ENCODE results near the gene ADORA2B. TPM values are rescaled to one million over a fixed set of nuclear protein-coding genes. Genes with fewer than 3 reads are reported as not detected.
"Not testable (repeated sequence)": the region's sequence is repeated elsewhere in the genome, so short reads cannot be mapped to it uniquely, and the experiment has no call there.

The ADORA2B gene
- total RNA-seq, 2 experiments from 2014 or later: 7.0 to 7.1 TPM

- no peak overlapping the region for H3K27ac Mint-ChIP-seq
Observed at GRCh38 chr17:15977894-15978293, 33.0 kb downstream of the ADORA2B start.

GRCh38 chr17:15978606-15979005 is 33.7 kb downstream of the ADORA2B start:
- DNase-seq: no peak
- Mint-ChIP-seq H3K27ac (no peak overlapping the region), H3K36me3 (peaks cover 41% of the 10 kb centered on the region), H3K4me3 (no peak overlapping the region), H3K9me3 (peaks cover 2% of the 10 kb centered on the region), H3K27me3 (no peaks in the 10 kb centered on the region), H3K4me1 (peaks cover 26% of the 10 kb centered on the region)

More at GRCh38 chr17:15977894-15978293, 33.0 kb downstream of the ADORA2B start:
- no peak for DNase-seq
- peaks cover 39% of the 10 kb centered on the region for H3K36me3 Mint-ChIP-seq
- peaks cover 2% of the 10 kb centered on the region for H3K9me3 Mint-ChIP-seq
- peaks cover 29% of the 10 kb centered on the region for H3K4me1 Mint-ChIP-seq
- no peak overlapping the region for H3K4me3 Mint-ChIP-seq
- no peaks in the 10 kb centered on the region for H3K27me3 Mint-ChIP-seq

DNA sequence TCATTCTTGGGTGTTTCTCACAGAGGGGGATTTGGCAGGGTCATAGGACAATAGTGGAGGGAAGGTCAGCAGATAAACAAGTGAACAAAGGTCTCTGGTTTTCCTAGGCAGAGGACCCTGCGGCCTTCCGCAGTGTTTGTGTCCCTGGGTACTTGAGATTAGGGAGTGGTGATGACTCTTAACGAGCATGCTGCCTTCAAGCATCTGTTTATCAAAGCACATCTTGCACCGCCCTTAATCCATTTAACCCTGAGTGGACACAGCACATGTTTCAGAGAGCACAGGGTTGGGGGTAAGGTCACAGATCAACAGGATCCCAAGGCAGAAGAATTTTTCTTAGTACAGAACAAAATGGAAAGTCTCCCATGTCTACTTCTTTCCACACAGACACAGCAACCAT is 34.1 kb downstream of the ADORA2B start:
- DNase-seq, H3K9me3 Mint-ChIP-seq, H3K27ac Mint-ChIP-seq, H3K27me3 Mint-ChIP-seq, H3K4me3 Mint-ChIP-seq: not testable (repeated sequence)
- H3K4me1 Mint-ChIP-seq: peaks cover 26% of the 10 kb centered on the region
- peaks cover 45% of the 10 kb centered on the region for H3K36me3 Mint-ChIP-seq

DNA sequence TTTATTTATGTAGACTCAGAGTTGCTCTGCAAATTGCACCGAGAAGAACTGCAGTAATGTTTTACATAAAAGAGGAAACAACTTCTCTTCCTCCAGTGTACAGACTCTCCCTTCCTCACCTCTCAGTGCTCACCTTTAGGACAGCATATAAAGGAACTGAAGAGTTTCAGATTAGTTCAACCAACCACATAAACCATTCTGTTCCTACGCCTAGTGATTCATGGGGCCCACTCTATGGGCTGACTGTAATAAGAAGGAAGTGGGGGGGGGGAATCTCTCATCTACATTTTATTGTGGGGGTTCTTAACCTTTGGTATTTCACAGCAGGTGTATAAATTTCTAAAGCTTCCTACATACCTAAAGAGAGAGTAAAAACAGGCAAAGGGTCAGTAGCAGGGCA is 36.3 kb downstream of the ADORA2B start:
- DNase-seq: peak; percentile 39
- no peaks in the 10 kb centered on the region for H3K27me3 Mint-ChIP-seq
- peak overlapping the region; percentile 14 for H3K4me3 Mint-ChIP-seq
- H3K36me3 Mint-ChIP-seq: peaks cover 45% of the 10 kb centered on the region
- H3K4me1 Mint-ChIP-seq: peaks cover 24% of the 10 kb centered on the region
- H3K27ac Mint-ChIP-seq: peak overlapping the region; percentile 72
- peaks cover 2% of the 10 kb centered on the region for H3K9me3 Mint-ChIP-seq

DNA sequence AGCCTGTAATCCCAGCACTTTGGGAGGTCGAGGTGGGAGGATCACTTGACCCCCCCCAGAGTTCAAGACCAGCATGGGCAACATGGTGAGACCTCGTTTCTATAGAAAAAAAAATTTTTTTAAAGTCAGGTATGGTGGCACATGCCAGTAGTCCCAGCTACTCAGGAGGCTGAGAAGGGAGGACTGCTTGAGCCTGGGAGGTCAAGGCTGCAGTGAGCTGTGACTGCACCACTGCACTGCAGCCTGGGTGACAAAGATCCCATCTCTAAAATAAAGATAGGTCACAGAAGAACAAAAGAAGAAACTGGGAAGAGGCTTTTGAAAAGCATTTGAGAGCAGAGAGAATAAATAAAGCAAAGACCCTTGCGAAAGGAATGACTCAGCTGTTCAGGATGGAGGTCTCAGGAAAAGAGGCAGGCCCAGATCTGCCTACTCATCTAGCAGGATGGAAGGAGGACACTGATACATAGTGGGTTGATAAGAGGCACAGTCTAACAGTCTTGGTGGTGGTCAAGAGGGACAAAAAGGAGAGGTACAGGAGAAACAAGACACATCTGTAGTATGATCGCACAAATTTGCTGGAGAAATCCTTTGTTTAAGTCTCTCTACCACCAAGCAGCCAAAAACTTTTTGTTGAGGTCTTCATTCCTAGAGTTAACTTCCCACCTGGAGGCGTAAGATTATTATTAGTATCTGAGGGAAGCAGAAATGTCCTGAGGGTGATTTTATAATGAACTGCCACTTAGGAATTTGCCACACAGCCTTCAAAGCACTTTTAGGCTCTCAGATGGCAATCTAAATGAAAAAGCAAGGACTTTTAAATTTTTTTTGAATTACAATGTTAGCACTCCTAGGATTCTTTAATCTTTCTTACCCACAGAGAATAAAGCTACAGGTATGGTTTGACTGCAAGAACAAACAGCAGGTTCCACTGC is 37.0 kb downstream of the ADORA2B start:
- Mint-ChIP-seq H3K27ac (peak overlapping the region; percentile 72), H3K9me3 (peaks cover 2% of the 10 kb centered on the region), H3K27me3 (no peaks in the 10 kb centered on the region), H3K36me3 (peaks cover 43% of the 10 kb centered on the region), H3K4me1 (peaks cover 24% of the 10 kb centered on the region), H3K4me3 (peak overlapping the region; percentile 14)
- no peak for DNase-seq

DNA sequence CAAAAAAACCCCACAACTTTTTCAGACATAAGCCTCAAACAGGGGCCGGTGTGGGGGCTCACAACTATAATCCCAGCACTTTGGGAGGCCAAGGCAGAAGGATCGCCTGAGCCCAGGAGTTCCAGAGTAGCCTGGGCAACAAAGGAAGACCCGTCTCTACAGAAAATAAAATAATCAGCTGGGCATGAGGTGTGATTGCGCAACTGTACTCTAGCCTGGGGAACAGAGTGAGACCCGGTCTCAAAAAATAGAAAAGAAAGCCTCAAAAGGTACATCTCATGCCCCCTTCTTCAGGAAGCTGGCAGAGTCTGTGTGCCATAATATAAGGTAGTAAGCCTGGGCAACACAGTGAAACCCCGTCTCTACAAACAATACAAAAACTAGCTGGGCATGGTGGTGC is 51.4 kb downstream of the ADORA2B start:
- Mint-ChIP-seq H3K27ac (no peak overlapping the region), H3K4me3 (no peak overlapping the region), H3K4me1 (peaks cover 11% of the 10 kb centered on the region), H3K36me3 (peaks cover 18% of the 10 kb centered on the region), H3K27me3 (no peaks in the 10 kb centered on the region), H3K9me3 (no peaks in the 10 kb centered on the region)
- no peak for DNase-seq

DNA sequence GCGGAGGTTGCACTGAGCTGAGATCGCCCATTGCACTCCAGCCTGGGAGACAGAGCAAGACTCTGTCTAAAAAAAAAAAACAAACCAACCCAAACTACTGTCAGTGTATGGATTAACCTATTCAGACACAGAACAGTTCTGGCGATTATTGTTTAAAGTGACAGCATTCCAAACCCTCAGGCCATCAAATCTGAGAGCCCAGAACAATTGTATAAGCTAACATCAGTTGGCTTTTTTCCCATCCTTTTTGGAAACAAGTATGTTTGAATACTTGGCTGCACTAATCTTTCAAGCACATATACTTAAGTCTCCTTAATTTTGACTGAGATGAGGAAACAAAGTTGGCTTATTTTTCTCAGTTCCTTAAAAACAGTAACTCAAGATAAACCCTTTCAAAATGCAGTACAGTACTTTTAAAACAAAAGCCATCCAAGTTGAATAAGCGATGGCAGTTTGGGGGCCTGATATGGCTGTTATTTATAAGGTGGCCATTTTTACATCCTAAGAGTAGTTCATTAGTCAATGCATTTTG is 53.2 kb downstream of the ADORA2B start:
- H3K4me3 Mint-ChIP-seq: no peak overlapping the region
- H3K36me3 Mint-ChIP-seq: peaks cover 36% of the 10 kb centered on the region
- peaks cover 4% of the 10 kb centered on the region for H3K9me3 Mint-ChIP-seq
- peak overlapping the region; percentile 98 for H3K27ac Mint-ChIP-seq
- no peaks in the 10 kb centered on the region for H3K27me3 Mint-ChIP-seq
- DNase-seq: no peak
- H3K4me1 Mint-ChIP-seq: peaks cover 24% of the 10 kb centered on the region

DNA sequence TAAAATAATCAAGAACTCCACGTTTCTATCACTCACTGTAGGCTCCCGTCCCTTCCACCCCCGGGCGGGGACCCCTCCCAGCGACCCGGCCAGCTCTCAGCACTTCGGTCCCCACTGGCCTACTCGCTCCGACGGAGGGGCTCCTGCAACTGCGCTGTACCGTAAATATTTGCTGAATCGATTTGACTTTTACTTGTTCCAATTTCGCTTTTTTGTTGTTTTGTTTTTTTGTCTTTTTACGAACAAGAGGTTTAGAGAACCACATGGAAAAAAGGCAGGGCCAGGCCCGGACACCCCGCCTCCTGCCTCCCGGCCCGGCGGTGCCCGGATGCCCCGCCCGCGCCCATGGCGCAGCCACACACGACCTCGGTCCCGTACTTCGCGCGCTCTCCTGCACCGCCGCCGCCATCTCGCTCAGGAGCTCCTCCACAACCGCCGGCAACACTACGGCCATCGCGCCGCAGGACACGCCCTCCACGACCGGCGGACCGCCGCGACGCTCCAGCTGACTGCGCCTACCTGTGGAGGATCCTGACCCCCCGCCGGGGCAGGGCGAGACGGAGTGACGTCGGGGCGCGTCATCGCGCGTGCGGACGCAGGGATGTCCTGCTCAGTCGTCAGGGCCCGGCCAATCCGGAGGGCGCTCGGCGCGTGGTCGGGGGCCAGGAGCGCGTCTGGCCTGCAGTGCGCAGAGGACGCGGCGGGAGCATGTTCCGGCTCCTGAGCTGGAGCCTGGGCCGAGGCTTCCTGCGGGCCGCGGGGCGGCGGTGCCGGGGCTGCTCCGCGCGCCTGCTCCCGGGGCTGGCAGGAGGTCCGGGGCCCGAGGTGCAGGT is 54.4 kb downstream of the ADORA2B start, which contains the start of the genes TTC19 and ZSWIM7:
Gene TTC19, plus strand, starts transcription at position 684 of the 833 bp plus-strand sequence. Its CDS starts 25 bp downstream, at position 709.
Gene ZSWIM7, minus strand, starts transcription at position 564 of the 833 bp plus-strand sequence. Its CDS starts 110 bp downstream, at position 454.
- H3K27me3 Mint-ChIP-seq: no peaks in the 10 kb centered on the region
- peak within 1 kb of the TSS; percentile 98 for H3K27ac Mint-ChIP-seq
- DNase-seq: peak; percentile 97
- H3K9me3 Mint-ChIP-seq: peaks cover 4% of the 10 kb centered on the region
- peak within 1 kb of the TSS; percentile 98 for H3K4me3 Mint-ChIP-seq
- H3K36me3 Mint-ChIP-seq: peaks cover 44% of the 10 kb centered on the region
- peaks cover 30% of the 10 kb centered on the region for H3K4me1 Mint-ChIP-seq

DNA sequence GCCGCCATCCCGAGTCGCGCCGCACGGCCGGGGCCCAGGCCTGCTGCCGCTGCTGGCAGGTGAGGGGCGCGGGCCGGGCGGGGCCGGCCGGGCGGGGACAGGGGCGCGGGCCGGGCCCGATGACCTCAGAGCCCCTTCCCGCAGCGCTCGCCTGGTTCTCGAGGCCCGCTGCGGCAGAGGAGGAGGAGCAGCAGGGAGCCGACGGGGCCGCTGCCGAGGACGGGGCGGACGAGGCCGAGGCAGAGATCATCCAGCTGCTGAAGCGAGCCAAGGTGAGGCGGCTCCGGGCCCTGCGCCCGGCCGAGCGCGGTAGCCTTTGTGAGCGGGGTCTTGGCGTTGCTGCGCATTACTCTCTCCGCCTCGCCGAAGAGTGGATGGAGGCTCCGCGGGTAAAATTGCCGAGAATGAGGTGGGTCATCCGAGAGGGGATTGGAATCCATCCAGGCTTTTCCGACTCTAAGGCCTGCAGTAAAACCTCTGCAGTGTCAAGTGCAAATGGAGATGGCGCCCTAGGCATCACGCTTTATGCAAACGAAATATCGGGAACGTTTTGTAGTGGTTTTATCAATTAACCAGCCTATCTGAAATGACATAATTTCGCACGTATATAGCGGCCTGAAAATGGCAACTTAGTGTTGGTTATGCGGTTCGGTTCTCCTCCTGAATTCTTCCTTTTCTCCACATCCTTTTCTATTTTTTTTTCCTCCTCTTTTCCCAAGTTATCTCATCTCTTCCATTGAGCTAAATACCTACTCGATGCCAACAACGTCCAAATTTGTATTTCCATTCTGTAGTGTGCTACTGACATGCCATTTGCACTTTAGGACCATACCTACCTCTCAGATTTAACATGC is 55.3 kb downstream of the ADORA2B start:
- Mint-ChIP-seq H3K27me3 (no peaks in the 10 kb centered on the region), H3K4me3 (peak overlapping the region; percentile 90), H3K36me3 (peaks cover 52% of the 10 kb centered on the region), H3K4me1 (peaks cover 33% of the 10 kb centered on the region), H3K27ac (peak overlapping the region; percentile 88), H3K9me3 (peaks cover 4% of the 10 kb centered on the region)
- DNase-seq: no peak

- peak overlapping the region; percentile 88 for H3K27ac Mint-ChIP-seq
- H3K9me3 Mint-ChIP-seq: peaks cover 4% of the 10 kb centered on the region
- H3K27me3 Mint-ChIP-seq: no peaks in the 10 kb centered on the region
- H3K4me3 Mint-ChIP-seq: peak overlapping the region; percentile 90
- no peak for DNase-seq
- peaks cover 58% of the 10 kb centered on the region for H3K36me3 Mint-ChIP-seq
- H3K4me1 Mint-ChIP-seq: peaks cover 37% of the 10 kb centered on the region
Observed at GRCh38 chr17:16001226-16001897, 56.4 kb downstream of the ADORA2B start.

DNA sequence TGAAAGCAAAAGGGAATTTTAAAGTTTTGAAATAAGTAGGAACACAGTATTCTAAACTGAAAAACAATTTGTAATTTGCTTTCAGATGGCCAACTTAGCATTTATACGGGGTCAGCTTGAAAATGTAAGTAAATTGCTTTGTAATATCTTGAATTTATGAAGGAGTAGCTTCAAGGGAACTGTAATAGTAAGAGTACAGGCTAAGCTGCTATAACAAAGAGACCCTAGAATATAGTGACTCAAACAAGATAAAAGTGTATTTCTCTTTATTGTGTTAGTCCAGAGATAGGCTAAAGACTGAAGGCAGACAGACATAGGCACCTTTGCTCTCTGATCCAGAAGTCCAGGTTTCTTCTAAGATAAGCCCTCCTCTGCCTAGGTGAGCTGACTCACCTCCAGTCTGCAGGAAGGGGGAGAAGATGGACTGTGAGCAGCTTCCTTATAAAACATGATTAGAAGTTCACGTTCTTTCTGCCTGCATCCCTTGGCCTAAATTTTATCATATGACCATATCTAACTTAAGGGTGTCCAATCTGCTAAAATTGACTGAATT is 57.9 kb downstream of the ADORA2B start:
- peaks cover 63% of the 10 kb centered on the region for H3K36me3 Mint-ChIP-seq
- H3K27me3 Mint-ChIP-seq: no peaks in the 10 kb centered on the region
- H3K27ac Mint-ChIP-seq: no peak overlapping the region
- H3K4me3 Mint-ChIP-seq: no peak overlapping the region
- DNase-seq: no peak
- peaks cover 4% of the 10 kb centered on the region for H3K9me3 Mint-ChIP-seq
- peaks cover 39% of the 10 kb centered on the region for H3K4me1 Mint-ChIP-seq

DNA sequence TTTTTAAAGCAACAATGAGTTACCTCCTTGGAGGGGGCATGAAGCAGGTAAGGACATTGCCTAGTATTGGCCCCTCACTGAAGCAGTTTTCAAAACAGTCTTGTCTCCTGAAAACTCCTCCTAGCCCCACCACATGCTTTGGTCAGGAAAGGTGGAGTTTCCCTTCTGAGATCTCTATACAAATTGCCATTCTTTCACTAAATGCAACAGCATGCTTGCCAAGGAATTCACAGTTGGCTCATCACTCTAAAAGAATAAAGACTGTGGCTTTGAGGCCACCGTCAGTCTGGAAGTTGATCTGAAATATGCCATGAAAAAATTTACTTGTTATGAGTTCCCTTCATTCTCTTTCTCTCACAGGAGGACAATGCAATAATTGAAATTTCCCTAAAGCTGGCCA is 58.9 kb downstream of the ADORA2B start:
- H3K4me3 Mint-ChIP-seq: no peak overlapping the region
- H3K9me3 Mint-ChIP-seq: peaks cover 4% of the 10 kb centered on the region
- no peaks in the 10 kb centered on the region for H3K27me3 Mint-ChIP-seq
- DNase-seq: no peak
- H3K36me3 Mint-ChIP-seq: peaks cover 74% of the 10 kb centered on the region
- H3K4me1 Mint-ChIP-seq: peaks cover 46% of the 10 kb centered on the region
- no peak overlapping the region for H3K27ac Mint-ChIP-seq

DNA sequence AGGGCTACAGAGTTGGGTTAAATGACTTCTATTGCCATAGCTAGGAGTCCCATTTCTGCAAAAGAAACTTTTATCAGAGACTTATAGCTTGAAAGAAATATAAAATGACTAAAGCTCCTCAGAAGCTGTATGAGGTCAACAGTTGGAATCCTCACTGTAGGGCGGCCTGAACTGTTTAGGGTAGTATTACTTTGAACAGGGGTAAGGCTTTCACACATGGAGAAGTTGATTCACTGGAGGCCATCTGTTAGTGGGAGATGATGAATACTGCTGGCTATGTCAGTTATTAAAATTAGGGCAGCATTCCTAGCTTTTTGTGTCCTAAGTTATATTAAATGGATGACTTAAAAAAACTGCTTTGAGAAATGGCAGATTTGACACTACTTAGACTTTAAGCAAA is 60.7 kb downstream of the ADORA2B start:
- Mint-ChIP-seq H3K4me1 (peaks cover 46% of the 10 kb centered on the region), H3K9me3 (peaks cover 4% of the 10 kb centered on the region), H3K27ac (no peak overlapping the region), H3K36me3 (peaks cover 69% of the 10 kb centered on the region), H3K27me3 (no peaks in the 10 kb centered on the region), H3K4me3 (no peak overlapping the region)
- no peak for DNase-seq

All from activated naive CD8-positive, alpha-beta T cell treated with anti-CD3 and anti-CD28 coated beads for 36 hours (primary cell).